ENCODE data around the gene LUC7L.
"Not testable (repeated sequence)": the region's sequence is repeated elsewhere in the genome, so short reads cannot be mapped to it uniquely, and the experiment has no call there.

DNA sequence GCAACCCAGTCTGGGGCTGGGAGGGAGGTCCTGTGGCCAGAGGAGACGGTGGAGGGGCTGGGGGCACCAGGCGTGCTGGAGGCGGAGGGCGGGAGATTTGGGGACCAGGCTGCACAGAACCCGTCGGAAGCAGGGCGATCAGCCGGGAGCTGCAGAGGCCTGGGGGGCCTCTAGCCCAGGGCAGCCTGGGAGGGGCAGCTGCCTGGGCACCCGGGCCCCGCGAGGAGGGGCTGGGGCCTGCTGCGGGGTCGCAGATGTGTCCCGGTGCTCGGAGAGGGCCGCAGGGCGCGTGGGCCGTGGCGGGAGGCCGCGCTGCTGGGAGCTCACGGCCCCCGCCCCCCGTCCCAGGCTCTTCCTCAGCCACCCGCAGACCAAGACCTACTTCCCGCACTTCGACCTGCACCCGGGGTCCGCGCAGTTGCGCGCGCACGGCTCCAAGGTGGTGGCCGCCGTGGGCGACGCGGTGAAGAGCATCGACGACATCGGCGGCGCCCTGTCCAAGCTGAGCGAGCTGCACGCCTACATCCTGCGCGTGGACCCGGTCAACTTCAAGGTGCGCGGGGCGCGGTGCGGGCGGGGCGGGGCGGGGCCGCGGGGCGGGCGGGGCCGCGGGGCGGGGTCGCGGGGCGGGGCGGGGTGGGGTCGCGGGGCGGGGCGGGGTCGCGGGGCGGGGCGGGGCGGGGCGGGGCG lies 65.0 kb downstream of the LUC7L start:
- TF ChIP-seq, protein P1, sequence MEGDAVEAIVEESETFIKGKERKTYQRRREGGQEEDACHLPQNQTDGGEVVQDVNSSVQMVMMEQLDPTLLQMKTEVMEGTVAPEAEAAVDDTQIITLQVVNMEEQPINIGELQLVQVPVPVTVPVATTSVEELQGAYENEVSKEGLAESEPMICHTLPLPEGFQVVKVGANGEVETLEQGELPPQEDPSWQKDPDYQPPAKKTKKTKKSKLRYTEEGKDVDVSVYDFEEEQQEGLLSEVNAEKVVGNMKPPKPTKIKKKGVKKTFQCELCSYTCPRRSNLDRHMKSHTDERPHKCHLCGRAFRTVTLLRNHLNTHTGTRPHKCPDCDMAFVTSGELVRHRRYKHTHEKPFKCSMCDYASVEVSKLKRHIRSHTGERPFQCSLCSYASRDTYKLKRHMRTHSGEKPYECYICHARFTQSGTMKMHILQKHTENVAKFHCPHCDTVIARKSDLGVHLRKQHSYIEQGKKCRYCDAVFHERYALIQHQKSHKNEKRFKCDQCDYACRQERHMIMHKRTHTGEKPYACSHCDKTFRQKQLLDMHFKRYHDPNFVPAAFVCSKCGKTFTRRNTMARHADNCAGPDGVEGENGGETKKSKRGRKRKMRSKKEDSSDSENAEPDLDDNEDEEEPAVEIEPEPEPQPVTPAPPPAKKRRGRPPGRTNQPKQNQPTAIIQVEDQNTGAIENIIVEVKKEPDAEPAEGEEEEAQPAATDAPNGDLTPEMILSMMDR (IDR thresholded peaks at IDR 0.05), result not testable (repeated sequence)
- not testable (repeated sequence) for TF ChIP-seq POLR2A (IDR thresholded peaks at IDR 0.05); POLR2AphosphoS5 (IDR thresholded peaks at IDR 0.05); EP300 (IDR thresholded peaks at IDR 0.05; ENCODE audit: low read depth)
